HepG2 (cell line): ENCODE results near the gene NEURL1. TPM values are rescaled to one million over a fixed set of nuclear protein-coding genes. Genes with fewer than 3 reads are reported as not detected.

ENCODE experiments used
- ATAC-seq: fragments of 200-7000 bp; cut with Tn5 transposase; 3 replicates; pipeline ENCODE4 v1.9.1; 2020; ENCODE audit warnings: mild to moderate bottlenecking, moderate library complexity
- BruUV-seq: library from RNA; stranded (reverse); fragments of 400-500 nt; replicated peaks from 2 replicates; lab custom pipeline; 2021; lab: Mats Ljungman, UMichigan
- CTCF ChIA-PET: fragments of 300-600 bp; formaldehyde crosslinking; extraction: SDS; loops from one replicate; lab custom pipeline; 2021; ENCODE audit warnings: low total read pairs, inconsistent platforms, low intra/inter-chr PET ratio; lab: Yijun Ruan, JAX
- POLR2A ChIA-PET: fragments of 350-600 bp; sonication (Branson Sonifier 250); formaldehyde crosslinking; loops from one replicate; lab custom pipeline; 2020; ENCODE audit warnings: antibody characterized with exemption, inconsistent platforms; lab: Yijun Ruan, JAX
- DNase-seq: peaks from one replicate; pipeline ENCODE4 v3.0.0-alpha.2; 2015; ENCODE audit warnings: low spot score
- FAIRE-seq: peaks from 3 replicates; lab custom pipeline; 2011; peaks lifted over from hg19 to GRCh38; lab: Jason Lieb, UNC
- H2AFZ ChIP-seq: one replicate; pipeline ENCODE4 v1.6.1; 2011; ENCODE audit warnings: low read length, inconsistent platforms
- H3K27ac ChIP-seq: fragments of 300-600 bp; 3 replicates; pipeline ENCODE4 v1.8.0; 2011; ENCODE audit warnings: mixed run types, mild to moderate bottlenecking, mixed read lengths, low read length, inconsistent platforms; ENCODE audit not compliant: insufficient read depth; ENCODE audit errors: extremely low read length
- H3K27me3 ChIP-seq, 2 experiments: fragments of 200-600 bp in 1 of 2; 2 replicates in 1 of 2; 3 replicates in 1 of 2; pipeline versions ENCODE4 v1.6.0 to v1.8.0; 2011; ENCODE audit warnings: low read length in 2 of 2, mild to moderate bottlenecking in 2 of 2, moderate library complexity in 2 of 2, inconsistent platforms in 1 of 2; ENCODE audit not compliant: insufficient read depth in 2 of 2, control insufficient read depth in 1 of 2
- H3K36me3 ChIP-seq, 2 experiments: fragments of 200-600 bp in 1 of 2; replicated peaks in 1 of 2; 2 replicates in 1 of 2; 3 replicates in 1 of 2; pipeline versions ENCODE4 v1.5.1 to v1.8.0; 2011; ENCODE audit warnings: low read length in 2 of 2, inconsistent platforms in 1 of 2; ENCODE audit not compliant: insufficient read depth in 2 of 2, control insufficient read depth in 1 of 2
- H3K4me1 ChIP-seq: 2 replicates; pipeline ENCODE4 v1.5.1; 2012; ENCODE audit warnings: low read length, inconsistent platforms; ENCODE audit not compliant: insufficient read depth
- H3K4me2 ChIP-seq: 2 replicates; pipeline ENCODE4 v1.6.0; 2011; ENCODE audit warnings: low read depth, low read length, inconsistent platforms
- H3K4me3 ChIP-seq, 3 experiments: fragments of 200-600 bp in 1 of 3; sonication (generic), shearing (Covaris generic) in 1 of 3; replicated peaks in 1 of 3; 2 replicates each; pipeline ENCODE4 v1.5.1; 2011 to 2016; ENCODE audit warnings: low read length in 3 of 3, inconsistent platforms in 2 of 3, low read depth in 2 of 3, mild to moderate bottlenecking in 2 of 3, control low read depth in 1 of 3, mixed read lengths in 1 of 3; ENCODE audit not compliant: insufficient read depth in 1 of 3
- H3K79me2 ChIP-seq: one replicate; pipeline ENCODE4 v1.6.1; 2011; ENCODE audit warnings: low read length, inconsistent platforms; ENCODE audit not compliant: insufficient read depth
- H3K9ac ChIP-seq: 2 replicates; pipeline ENCODE4 v1.6.0; 2011; ENCODE audit warnings: mild to moderate bottlenecking, low read depth, low read length, inconsistent platforms; ENCODE audit not compliant: insufficient read depth
- H3K9me3 ChIP-seq: 2 replicates; pipeline ENCODE4 v1.5.1; 2012; ENCODE audit warnings: mild to moderate bottlenecking, low read length
- H4K20me1 ChIP-seq: 2 replicates; pipeline ENCODE4 v1.6.0; 2011; ENCODE audit warnings: inconsistent platforms, mild to moderate bottlenecking, low read length, moderate library complexity; ENCODE audit not compliant: insufficient read depth
- FOXC1 ChIP-seq: sonication (generic); formaldehyde crosslinking; IDR thresholded peaks from 2 replicates; pipeline ENCODE4 v1.8.0; 2022; ENCODE audit warnings: mild to moderate bottlenecking, missing genetic modification reagents, borderline replicate concordance
- MAF1 ChIP-seq: sonication (generic); formaldehyde crosslinking; IDR thresholded peaks from 2 replicates; pipeline ENCODE4 v1.5.0; 2020; ENCODE audit warnings: missing genetic modification reagents, borderline replicate concordance
- MED1 ChIP-seq: sonication (generic); formaldehyde crosslinking; IDR thresholded peaks from 2 replicates; pipeline ENCODE4 v1.4.0; 2020; ENCODE audit warnings: missing genetic modification reagents
- MEIS2 ChIP-seq: sonication (generic); formaldehyde crosslinking; IDR thresholded peaks from 2 replicates; pipeline ENCODE4 v1.9.0; 2021; ENCODE audit warnings: mild to moderate bottlenecking, missing genetic modification reagents
- MYC ChIP-seq: sonication (generic); formaldehyde crosslinking; IDR thresholded peaks from 2 replicates; pipeline ENCODE4 v1.9.0; 2021; ENCODE audit warnings: missing genetic modification reagents, borderline replicate concordance
- SMYD3 ChIP-seq: sonication (generic); formaldehyde crosslinking; IDR thresholded peaks from 2 replicates; pipeline ENCODE4 v1.8.1; 2023; ENCODE audit warnings: mild to moderate bottlenecking, missing genetic modification reagents
- ZNF768 ChIP-seq: sonication (generic); formaldehyde crosslinking; IDR thresholded peaks from 2 replicates; pipeline ENCODE4 v1.4.0; 2020; ENCODE audit warnings: missing genetic modification reagents
- WGBS: methylation state at CpG from one replicate; pipeline ENCODE4 v1.1.6; 2017; ENCODE audit warnings: low lambda C conversion rate; 5-methylcytosine and 5-hydroxymethylcytosine counted together
- in situ Hi-C: cut with HindIII; loops from 2 replicates; pipeline ENCODE4 v1.10.0; 2017; ENCODE audit warnings: low pct_unique_long_range_greater_than_20kb; ENCODE audit not compliant: extremely low pct_ligation_motif_present
- intact Hi-C: fragments of 100-400 bp; cut with micrococcal nuclease; formaldehyde crosslinking; loops from one replicate; pipeline ENCODE4 v1.10.0; 2022; ENCODE audit not compliant: unreplicated experiment
- polyA plus RNA-seq, 8 experiments: library from polyadenylated mRNA; depleted of rRNA in 3 of 8; stranded (reverse) in 7 of 8; unstranded in 1 of 8; fragments of >200 nt; fragmentation: Illumina TruSeq in 4 of 8; extraction: Trizol in 4 of 8; gene quantifications; 2 replicates each; pipeline versions ENCODE4 v1.2.1 to v1.2.3, GENCODE V29; 2011 to 2016; ENCODE audit warnings: low read depth in 4 of 8, missing spikeins in 1 of 8, mixed read lengths in 1 of 8; ENCODE audit not compliant: insufficient read depth in 1 of 8
- total RNA-seq, 5 experiments: library from RNA; depleted of rRNA; stranded (reverse); fragments of >200 nt; fragmentation: Illumina TruSeq; extraction: Trizol; gene quantifications; 2 replicates each; pipeline ENCODE4 v1.2.3, GENCODE V29; 2016; ENCODE audit warnings: low read depth in 1 of 5
- TF ChIP-seq, protein P1 (sequence below): sonication (generic); formaldehyde crosslinking; IDR thresholded peaks from 2 replicates; pipeline ENCODE4 v1.5.0; 2020; ENCODE audit warnings: mild to moderate bottlenecking, missing genetic modification reagents, borderline replicate concordance

NEURL1 gene
- total and polyA plus RNA-seq, 2 of the 13 experiments (the other 11 are each of a cell fraction or from before 2014, with no cell fraction given), result not detected

DNA sequence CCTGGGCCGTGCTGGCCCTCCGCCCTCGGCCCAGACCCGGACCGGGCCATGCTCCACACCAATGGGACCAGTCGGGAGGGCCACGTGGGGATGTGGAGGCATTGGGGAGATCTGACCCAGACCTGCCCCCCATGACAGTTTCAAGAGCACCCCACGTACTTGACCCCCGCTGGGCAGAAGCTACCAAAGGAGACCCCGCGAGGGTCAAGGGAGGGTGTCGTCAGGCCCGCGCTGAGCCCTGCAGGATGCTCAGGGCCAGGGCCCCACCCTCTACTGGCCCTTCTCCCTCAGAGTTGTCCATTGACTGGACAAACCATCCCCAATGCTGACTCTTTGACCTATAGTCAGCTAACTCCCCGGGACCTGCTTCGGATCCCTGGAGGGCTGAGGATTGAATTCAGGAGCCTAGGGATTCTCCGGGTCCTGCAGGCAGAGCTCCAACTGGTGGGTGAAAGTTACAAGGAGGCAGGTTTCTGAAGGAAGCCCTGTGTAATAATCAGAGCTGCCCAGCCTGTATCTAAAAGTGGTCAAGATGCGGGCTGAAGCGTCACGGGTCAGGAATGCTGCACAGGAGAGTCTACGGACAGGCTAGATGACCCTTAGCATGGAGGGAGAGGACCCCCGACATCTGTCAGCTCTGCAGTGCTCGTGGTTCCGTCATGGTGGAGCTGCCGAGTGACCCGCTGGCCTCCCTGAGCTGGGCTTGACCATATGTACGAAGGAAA, 40.8 kb upstream of the NEURL1 start:
- CTCF ChIA-PET, result no interaction called here
- peak overlapping the region; percentile 2 to 69 (median 54); a peak in 4 of 6 replicates for H3K4me3 ChIP-seq
- H3K79me2 ChIP-seq, result no peaks in the 10 kb centered on the region
- no peaks in the 10 kb centered on the region for H3K9me3 ChIP-seq
- H3K4me2 ChIP-seq, result peak overlapping the region; percentile 81
- DNase-seq (no peak), ATAC-seq (peak; percentile 6; the same call in 2 of the 3 replicates), FAIRE-seq (no peak)
- no peak overlapping the region for H3K27ac ChIP-seq
- in situ Hi-C loops (no loop called here), intact Hi-C loops (no loop called here)
- no TSS peak for BruUV-seq
- no peak overlapping the region for H3K9ac ChIP-seq
- WGBS, result 29% methylated on average over 19 of the region's 27 CpGs
- H3K4me1 ChIP-seq, result peaks cover 30% of the 10 kb centered on the region
- TF ChIP-seq MAF1 (CRISPR knock-in tag) (0 out of 2 replicates have a peak, but pooled peaks have one; percentile 40), MYC (CRISPR knock-in tag) (0 out of 2 replicates have a peak, but pooled peaks have one; percentile 18), ZNF768 (0 out of 2 replicates have a peak, but pooled peaks have one; percentile 42), SMYD3 (CRISPR knock-in tag) (no peak), MEIS2 (CRISPR knock-in tag) (no peak), MED1 (CRISPR knock-in tag) (no peak), FOXC1 (CRISPR knock-in tag) (no peak)
- TF ChIP-seq, protein P1, sequence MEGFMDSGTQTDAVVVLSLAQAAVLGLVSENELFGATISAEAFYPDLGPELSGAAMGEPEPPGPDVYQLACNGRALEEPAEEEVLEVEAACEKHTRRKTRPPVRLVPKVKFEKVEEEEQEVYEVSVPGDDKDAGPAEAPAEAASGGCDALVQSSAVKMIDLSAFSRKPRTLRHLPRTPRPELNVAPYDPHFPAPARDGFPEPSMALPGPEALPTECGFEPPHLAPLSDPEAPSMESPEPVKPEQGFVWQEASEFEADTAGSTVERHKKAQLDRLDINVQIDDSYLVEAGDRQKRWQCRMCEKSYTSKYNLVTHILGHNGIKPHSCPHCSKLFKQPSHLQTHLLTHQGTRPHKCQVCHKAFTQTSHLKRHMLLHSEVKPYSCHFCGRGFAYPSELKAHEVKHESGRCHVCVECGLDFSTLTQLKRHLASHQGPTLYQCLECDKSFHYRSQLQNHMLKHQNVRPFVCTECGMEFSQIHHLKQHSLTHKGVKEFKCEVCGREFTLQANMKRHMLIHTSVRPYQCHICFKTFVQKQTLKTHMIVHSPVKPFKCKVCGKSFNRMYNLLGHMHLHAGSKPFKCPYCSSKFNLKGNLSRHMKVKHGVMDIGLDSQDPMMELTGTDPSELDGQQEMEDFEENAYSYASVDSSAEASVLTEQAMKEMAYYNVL (CRISPR knock-in tag), result 0 out of 2 replicates have a peak, but pooled peaks have one; percentile 29
- no peaks in the 10 kb centered on the region for H3K36me3 ChIP-seq
- H2AFZ ChIP-seq, result no peak overlapping the region
- POLR2A ChIA-PET, result interaction anchor here (0.6 to 1.0 kb wide), 2 partner anchors 10 to 210 kb away, joined by 3 read pairs; no protein-coding TSS in a partner anchor
- peaks cover 2 to 32% of the 10 kb centered on the region in 2 experiments for H3K27me3 ChIP-seq
- no peaks in the 10 kb centered on the region for H4K20me1 ChIP-seq
